IMR-90 (cell line): ENCODE measurements around the gene TRAPPC10. TPM values are rescaled to one million over a fixed set of nuclear protein-coding genes. Genes with fewer than 3 reads are reported as not detected.

ENCODE experiments used
- ATAC-seq: fragments of 200-7000 bp; cut with Tn5 transposase; 2 replicates; pipeline ENCODE4 v1.9.1; 2020; ENCODE audit warnings: low read depth, mild to moderate bottlenecking, moderate library complexity
- BruUV-seq: library from RNA; stranded (reverse); fragments of 400-500 nt; replicated peaks from 2 replicates; lab custom pipeline; 2021; lab: Mats Ljungman, UMichigan
- CTCF ChIA-PET: fragments of 300-600 bp; formaldehyde crosslinking; extraction: SDS; loops from one replicate; lab custom pipeline; 2021; ENCODE audit warnings: antibody characterized with exemption; lab: Yijun Ruan, JAX
- POLR2A ChIA-PET: fragments of 300-600 bp; sonication (Branson Sonifier 250); formaldehyde crosslinking; loops from one replicate; lab custom pipeline; 2022; ENCODE audit warnings: antibody characterized with exemption; ENCODE audit not compliant: unreplicated experiment; lab: Charles Lee
- DNase-seq: peaks from one replicate; pipeline ENCODE4 v3.0.0; 2013
- H2AFZ ChIP-seq: replicated peaks from 2 replicates; pipeline ENCODE3; 2013; ENCODE audit warnings: low read length, mild to moderate bottlenecking; ENCODE audit not compliant: poor library complexity
- H2AK5ac ChIP-seq: 2 replicates; pipeline ENCODE4 v1.6.1; 2013; ENCODE audit warnings: low read depth, low read length, inconsistent platforms
- H2AK9ac ChIP-seq: replicated peaks from 2 replicates; pipeline ENCODE3; 2013; ENCODE audit warnings: mild to moderate bottlenecking, low read depth, low read length, moderate library complexity; ENCODE audit not compliant: poor library complexity
- H2BK120ac ChIP-seq: 2 replicates; pipeline ENCODE4 v1.6.1; 2013; ENCODE audit warnings: low read depth, low read length, inconsistent platforms
- H2BK15ac ChIP-seq: 3 replicates; pipeline ENCODE4 v1.6.1; 2013; ENCODE audit warnings: low read depth, low read length, inconsistent platforms
- H2BK20ac ChIP-seq: 2 replicates; pipeline ENCODE4 v1.6.1; 2013; ENCODE audit warnings: low read depth, mild to moderate bottlenecking, inconsistent platforms, low read length, moderate library complexity
- H2BK5ac ChIP-seq: 2 replicates; pipeline ENCODE4 v1.6.1; 2013; ENCODE audit warnings: mild to moderate bottlenecking, low read depth, low read length, inconsistent platforms; ENCODE audit not compliant: poor library complexity, severe bottlenecking
- H3K14ac ChIP-seq: replicated peaks from 2 replicates; pipeline ENCODE4 v1.6.1; 2013; ENCODE audit warnings: low read depth, low read length, inconsistent platforms
- H3K18ac ChIP-seq: 2 replicates; pipeline ENCODE4 v1.6.1; 2013; ENCODE audit warnings: low read depth, low read length, control low read depth
- H3K23ac ChIP-seq: 2 replicates; pipeline ENCODE4 v1.6.1; 2013; ENCODE audit warnings: low read depth, low read length, inconsistent platforms
- H3K27ac ChIP-seq: 2 replicates; pipeline ENCODE4 v1.5.1; 2013; ENCODE audit warnings: mild to moderate bottlenecking, control low read depth, low read length; ENCODE audit not compliant: insufficient read depth
- H3K27me3 ChIP-seq: 2 replicates; pipeline ENCODE4 v1.6.1; 2013; ENCODE audit warnings: low read length; ENCODE audit not compliant: control insufficient read depth, insufficient read depth
- H3K36me3 ChIP-seq: 2 replicates; pipeline ENCODE4 v1.6.1; 2013; ENCODE audit warnings: low read length, mixed read lengths; ENCODE audit not compliant: control insufficient read depth, insufficient read depth
- H3K4ac ChIP-seq: 2 replicates; pipeline ENCODE4 v1.6.1; 2013; ENCODE audit warnings: low read depth, low read length, inconsistent platforms
- H3K4me1 ChIP-seq: 2 replicates; pipeline ENCODE4 v1.6.1; 2013; ENCODE audit warnings: low read length, mixed read lengths; ENCODE audit not compliant: control insufficient read depth, insufficient read depth
- H3K4me2 ChIP-seq: 2 replicates; pipeline ENCODE4 v1.6.1; 2013; ENCODE audit warnings: low read depth, mild to moderate bottlenecking, control low read depth, low read length, moderate library complexity
- H3K4me3 ChIP-seq: 2 replicates; pipeline ENCODE4 v1.5.1; 2013; ENCODE audit warnings: low read depth, mild to moderate bottlenecking, control low read depth, low read length, moderate library complexity; ENCODE audit not compliant: insufficient read depth
- H3K56ac ChIP-seq: 2 replicates; pipeline ENCODE4 v1.6.1; 2013; ENCODE audit warnings: low read length, inconsistent platforms; ENCODE audit not compliant: insufficient read depth; ENCODE audit errors: extremely low read depth
- H3K79me1 ChIP-seq, 2 experiments: 2 replicates each; pipeline ENCODE4 v1.6.1; 2013; ENCODE audit warnings: low read length in 2 of 2, inconsistent platforms in 1 of 2, low read depth in 1 of 2
- H3K9ac ChIP-seq: 2 replicates; pipeline ENCODE4 v1.6.1; 2013; ENCODE audit warnings: low read depth, low read length, control low read depth
- H3K9me1 ChIP-seq: 2 replicates; pipeline ENCODE4 v1.6.1; 2013; ENCODE audit warnings: low read length, inconsistent platforms; ENCODE audit not compliant: insufficient read depth
- H3K9me3 ChIP-seq: 2 replicates; pipeline ENCODE4 v1.6.1; 2013; ENCODE audit warnings: low read length; ENCODE audit not compliant: control insufficient read depth, insufficient read depth
- H4K20me1 ChIP-seq: 2 replicates; pipeline ENCODE4 v1.6.1; 2013; ENCODE audit warnings: low read length, inconsistent platforms; ENCODE audit not compliant: insufficient read depth
- H4K5ac ChIP-seq: 2 replicates; pipeline ENCODE4 v1.6.1; 2013; ENCODE audit warnings: mild to moderate bottlenecking, low read depth, low read length, control low read depth
- H4K8ac ChIP-seq, 2 experiments: 2 replicates each; pipeline ENCODE4 v1.6.1; 2013; ENCODE audit warnings: low read depth in 2 of 2, low read length in 2 of 2, control low read depth in 1 of 2, inconsistent platforms in 1 of 2
- H4K91ac ChIP-seq: 2 replicates; pipeline ENCODE4 v1.6.1; 2013; ENCODE audit warnings: low read depth, low read length, inconsistent platforms; ENCODE audit not compliant: insufficient read depth
- CEBPB ChIP-seq: IDR thresholded peaks from 2 replicates; pipeline ENCODE4 v1.6.1; 2012; ENCODE audit warnings: low read depth, low read length, improper control_type of control experiment
- SMC3 ChIP-seq: fragments of 150-350 bp; IDR thresholded peaks from 2 replicates; pipeline ENCODE4 v1.6.1; 2016; ENCODE audit warnings: low read depth, mild to moderate bottlenecking, antibody characterized with exemption, low read length, moderate library complexity
- WGBS, 2 experiments: methylation state at CpG; one replicate each; pipeline versions ENCODE4 v1.1.5 to v1.1.7; 2013; ENCODE audit warnings: missing lambda C conversion rate in 2 of 2; ENCODE audit not compliant: insufficient read length in 1 of 2; ENCODE audit errors: extremely low coverage in 2 of 2; 5-methylcytosine and 5-hydroxymethylcytosine counted together
- dilution Hi-C: fragments of 300-500 bp; cut with HindIII; formaldehyde crosslinking; loops from one replicate; pipeline ENCODE4 v1.14.3; 2018; ENCODE audit warnings: low sequenced_read_pairs; ENCODE audit not compliant: unreplicated experiment
- in situ Hi-C: fragments of 300-500 bp; cut with MboI; formaldehyde crosslinking; loops from 3 replicates; pipeline ENCODE4 v1.14.3; 2019; ENCODE audit warnings: low sequenced_read_pairs, inconsistent platforms, mixed read lengths
- intact Hi-C: fragments of 100-400 bp; cut with micrococcal nuclease; formaldehyde crosslinking; loops from 2 replicates; pipeline ENCODE4 v1.10.0; 2022
- polyA plus RNA-seq, 3 experiments: library from polyadenylated mRNA; depleted of rRNA; stranded (reverse); fragments of >200 nt; gene quantifications; 2 replicates each; pipeline ENCODE4 v1.2.3, GENCODE V29; 2012; ENCODE audit warnings: low replicate concordance in 1 of 3
- total RNA-seq: library from RNA; depleted of rRNA; stranded (reverse); fragments of >200 nt; gene quantifications from 2 replicates; pipeline ENCODE4 v1.2.3, GENCODE V29; 2012

TRAPPC10 gene
- total and polyA plus RNA-seq, 2 of the 4 experiments (the other 2 are of a cell fraction): 17.8 to 18.1 TPM

GRCh38 chr21:44057055-44057454 is 44.9 kb downstream of the TRAPPC10 start:
- Histone ChIP-seq H3K27ac (no peak overlapping the region), H3K79me1 (peaks cover 51 to 58% of the 10 kb centered on the region in 2 experiments), H3K27me3 (no peaks in the 10 kb centered on the region), H4K91ac (no peak overlapping the region), H4K20me1 (peaks cover 22% of the 10 kb centered on the region), H3K18ac (no peak overlapping the region), H3K9me1 (peaks cover 12% of the 10 kb centered on the region), H2BK15ac (no peak overlapping the region), H3K23ac (no peak overlapping the region), H3K14ac (no peak overlapping the region), H3K36me3 (peaks cover 29% of the 10 kb centered on the region), H2BK120ac (no peak overlapping the region), H4K8ac (no peak overlapping the region), H3K4me2 (no peak overlapping the region), H3K9me3 (no peaks in the 10 kb centered on the region), H2AFZ (no peak overlapping the region), H3K4me3 (no peak overlapping the region), H2BK5ac (no peak overlapping the region), H2AK5ac (no peak overlapping the region), H2AK9ac (no peak overlapping the region), H3K4ac (no peak overlapping the region), H3K56ac (no peak overlapping the region), H2BK20ac (no peak overlapping the region), H3K9ac (no peak overlapping the region), H3K4me1 (peaks cover 10% of the 10 kb centered on the region), H4K5ac (no peak overlapping the region)
- dilution Hi-C loops: no loop called here
- CTCF ChIA-PET: no interaction called here
- intact Hi-C loops: no loop called here
- WGBS, 2 experiments: 100% methylated on average over 1 of the region's 9 CpGs; no CpG with 5 or more reads in 1 of the 2 experiments
- POLR2A ChIA-PET: no interaction called here
- TF ChIP-seq CEBPB (peak; percentile 52; the same call in 1 of the 2 replicates), SMC3 (no peak)
- in situ Hi-C loops: no loop called here
- BruUV-seq: no TSS peak
- ATAC-seq: no peak
- DNase-seq: no peak
